Uterus (tissue), 4 donors: ENCODE data around the gene OPRM1. TPM values are rescaled to one million over a fixed set of nuclear protein-coding genes. Genes with fewer than 3 reads are reported as not detected.

Source experiments
- DNase-seq, 2 donors: peaks; one replicate each; pipeline ENCODE4 v3.0.0-alpha.2; 2019 to 2020
- H3K27ac ChIP-seq, 2 donors: fragments of 200-600 bp; sonication (generic); 1 replicate in 1 of 2; 2 replicates in 1 of 2; pipeline ENCODE4 v1.5.1; 2016 to 2018
- H3K27me3 ChIP-seq, 2 donors: fragments of 200-600 bp; sonication (generic); one replicate each; pipeline ENCODE4 v1.5.1; 2018 to 2019; ENCODE audit warnings: control low read depth in 1 of 2
- H3K36me3 ChIP-seq, 2 donors: fragments of 200-600 bp; sonication (generic); one replicate each; pipeline ENCODE4 v1.5.1; 2019; ENCODE audit warnings: control low read depth in 1 of 2
- H3K4me1 ChIP-seq, 2 donors: fragments of 200-600 bp; sonication (generic); one replicate each; pipeline ENCODE4 v1.5.1; 2018 to 2019; ENCODE audit warnings: control low read depth in 1 of 2
- H3K4me3 ChIP-seq, 2 donors: fragments of 200-600 bp; sonication (generic); 1 replicate in 1 of 2; 2 replicates in 1 of 2; pipeline ENCODE4 v1.5.1; 2018 to 2019; ENCODE audit warnings: mild to moderate bottlenecking in 1 of 2
- H3K9me3 ChIP-seq, 2 donors: fragments of 200-600 bp; sonication (generic); one replicate each; pipeline ENCODE4 v1.5.1; 2019; ENCODE audit warnings: control low read depth in 1 of 2
- POLR2A ChIP-seq, 2 donors: fragments of 450-650 bp; IDR thresholded peaks; one replicate each; pipeline ENCODE4 v1.6.1; 2016; ENCODE audit warnings: antibody characterized with exemption in 2 of 2, mild to moderate bottlenecking in 1 of 2, moderate library complexity in 1 of 2
- intact Hi-C: fragments of 100-400 bp; cut with DNase I; formaldehyde crosslinking; loops from one replicate; pipeline ENCODE4 v1.15.1; 2023; ENCODE audit warnings: low total_unique reads
- total RNA-seq, 4 donors: library from RNA; depleted of rRNA in 3 of 4; stranded (reverse); fragments of >200 nt in 3 of 4; gene quantifications; one replicate each; pipeline versions ENCODE4 v1.1.0 to v1.2.4, GENCODE V29; 2014 to 2023
- TF ChIP-seq, protein P1 (sequence below), 4 experiments: fragments of 200-600 bp in 2 of 4; fragments of 450-650 bp in 2 of 4; sonication (generic) in 2 of 4; IDR thresholded peaks; one replicate each; pipeline ENCODE4 v1.5.1; 2016 to 2019; ENCODE audit warnings: antibody characterized with exemption in 4 of 4, mild to moderate bottlenecking in 2 of 4, moderate library complexity in 1 of 4
- donor health status: DM: yes; HTN: yes; CAD: no.

The OPRM1 gene
- total RNA-seq, 4 donors from 2014 or later, result 0.14 TPM; not detected in 3

- no peaks in the 10 kb centered on the region for H3K27me3 ChIP-seq
- no peak for DNase-seq
- intact Hi-C loops, result no loop called here
- TF ChIP-seq, protein P1, sequence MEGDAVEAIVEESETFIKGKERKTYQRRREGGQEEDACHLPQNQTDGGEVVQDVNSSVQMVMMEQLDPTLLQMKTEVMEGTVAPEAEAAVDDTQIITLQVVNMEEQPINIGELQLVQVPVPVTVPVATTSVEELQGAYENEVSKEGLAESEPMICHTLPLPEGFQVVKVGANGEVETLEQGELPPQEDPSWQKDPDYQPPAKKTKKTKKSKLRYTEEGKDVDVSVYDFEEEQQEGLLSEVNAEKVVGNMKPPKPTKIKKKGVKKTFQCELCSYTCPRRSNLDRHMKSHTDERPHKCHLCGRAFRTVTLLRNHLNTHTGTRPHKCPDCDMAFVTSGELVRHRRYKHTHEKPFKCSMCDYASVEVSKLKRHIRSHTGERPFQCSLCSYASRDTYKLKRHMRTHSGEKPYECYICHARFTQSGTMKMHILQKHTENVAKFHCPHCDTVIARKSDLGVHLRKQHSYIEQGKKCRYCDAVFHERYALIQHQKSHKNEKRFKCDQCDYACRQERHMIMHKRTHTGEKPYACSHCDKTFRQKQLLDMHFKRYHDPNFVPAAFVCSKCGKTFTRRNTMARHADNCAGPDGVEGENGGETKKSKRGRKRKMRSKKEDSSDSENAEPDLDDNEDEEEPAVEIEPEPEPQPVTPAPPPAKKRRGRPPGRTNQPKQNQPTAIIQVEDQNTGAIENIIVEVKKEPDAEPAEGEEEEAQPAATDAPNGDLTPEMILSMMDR (IDR thresholded peaks at IDR 0.05), result no peak
- TF ChIP-seq POLR2A (IDR thresholded peaks at IDR 0.05), result no peak
- H3K4me3 ChIP-seq, result no peak overlapping the region
- no peaks in the 10 kb centered on the region for H3K4me1 ChIP-seq
- no peaks in the 10 kb centered on the region for H3K9me3 ChIP-seq
- no peak overlapping the region for H3K27ac ChIP-seq
- H3K36me3 ChIP-seq, result no peaks in the 10 kb centered on the region
These were observed 180.2 kb downstream of the OPRM1 start for GRCh38 chr6:154219250-154219649.

DNA sequence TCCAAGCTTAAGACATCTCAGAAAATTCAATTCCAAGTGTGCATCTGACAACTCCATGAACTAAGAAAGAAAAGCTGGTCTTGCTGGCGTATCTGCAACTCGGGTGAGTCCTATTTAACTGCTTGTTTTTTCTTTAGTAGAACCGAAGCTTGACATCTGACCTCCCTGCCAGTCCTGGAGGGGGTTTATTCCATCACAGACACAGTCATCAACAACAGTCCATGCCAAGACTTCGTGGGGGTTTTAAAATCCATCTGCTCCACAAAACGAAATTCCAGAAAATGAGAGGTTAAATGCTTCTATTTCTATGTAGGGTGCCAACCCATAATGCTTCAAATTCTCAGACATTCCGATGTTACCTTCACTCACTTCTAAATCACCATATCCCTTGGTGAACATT, 183.7 kb downstream of the OPRM1 start:
- H3K36me3 ChIP-seq, result no peaks in the 10 kb centered on the region
- no peak overlapping the region for H3K27ac ChIP-seq
- intact Hi-C loops, result no loop called here
- H3K9me3 ChIP-seq, result no peaks in the 10 kb centered on the region
- H3K4me1 ChIP-seq, result no peaks in the 10 kb centered on the region
- TF ChIP-seq, protein P1 (IDR thresholded peaks at IDR 0.05), result no peak
- TF ChIP-seq POLR2A (IDR thresholded peaks at IDR 0.05), result no peak
- no peaks in the 10 kb centered on the region for H3K27me3 ChIP-seq
- no peak overlapping the region for H3K4me3 ChIP-seq
- no peak for DNase-seq

DNA sequence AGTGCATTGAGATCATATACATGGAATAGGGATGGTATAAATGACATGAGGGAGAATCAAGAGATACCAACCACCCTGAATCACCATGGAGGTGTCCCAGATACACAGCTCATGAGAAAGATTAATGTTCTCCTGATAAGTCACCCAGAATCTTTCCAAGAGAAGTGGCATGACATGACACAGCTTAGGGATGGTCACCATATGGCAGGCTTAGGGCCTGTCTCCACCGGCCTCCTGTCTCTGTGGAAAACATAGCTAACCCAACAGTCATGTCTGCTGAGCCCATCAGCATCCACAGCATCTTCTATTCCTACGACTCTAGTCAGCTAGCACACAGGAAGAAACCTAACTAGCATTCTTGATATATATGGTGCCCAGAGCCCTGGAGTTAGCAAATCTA, 184.3 kb downstream of the OPRM1 start:
- Histone ChIP-seq H3K27ac (no peak overlapping the region), H3K4me1 (no peaks in the 10 kb centered on the region), H3K4me3 (no peak overlapping the region), H3K36me3 (no peaks in the 10 kb centered on the region), H3K9me3 (no peaks in the 10 kb centered on the region), H3K27me3 (no peaks in the 10 kb centered on the region)
- intact Hi-C loops, result no loop called here
- TF ChIP-seq, protein P1 (IDR thresholded peaks at IDR 0.05), result no peak
- TF ChIP-seq POLR2A (IDR thresholded peaks at IDR 0.05), result no peak
- no peak for DNase-seq

- Histone ChIP-seq H3K9me3 (no peaks in the 10 kb centered on the region), H3K27ac (no peak overlapping the region), H3K27me3 (no peaks in the 10 kb centered on the region), H3K4me3 (no peak overlapping the region), H3K36me3 (no peaks in the 10 kb centered on the region), H3K4me1 (no peaks in the 10 kb centered on the region)
- intact Hi-C loops, result no loop called here
- no peak for DNase-seq
- no peak for TF ChIP-seq POLR2A (IDR thresholded peaks at IDR 0.05)
- TF ChIP-seq, protein P1 (IDR thresholded peaks at IDR 0.05), result no peak
These were observed 187.4 kb downstream of the OPRM1 start for GRCh38 chr6:154226461-154226860.

- H3K4me3 ChIP-seq, result no peak overlapping the region
- intact Hi-C loops, result no loop called here
- no peak overlapping the region for H3K27ac ChIP-seq
- H3K36me3 ChIP-seq, result no peaks in the 10 kb centered on the region
- H3K9me3 ChIP-seq, result no peaks in the 10 kb centered on the region
- DNase-seq, result no peak
- H3K4me1 ChIP-seq, result no peaks in the 10 kb centered on the region
- TF ChIP-seq, protein P1 (IDR thresholded peaks at IDR 0.05), result no peak
- no peak for TF ChIP-seq POLR2A (IDR thresholded peaks at IDR 0.05)
- no peaks in the 10 kb centered on the region for H3K27me3 ChIP-seq
These were observed 189.0 kb downstream of the OPRM1 start for GRCh38 chr6:154227862-154228520.
